Nucleus accumbens (tissue), 56 donors: Measurements from ENCODE around the gene CCDC91.

Source experiments
- DNase-seq, 56 donors: peaks; one replicate each; lab custom pipeline; 2025; lab: John Stamatoyannopoulos, UW

Gene CCDC91

DNA sequence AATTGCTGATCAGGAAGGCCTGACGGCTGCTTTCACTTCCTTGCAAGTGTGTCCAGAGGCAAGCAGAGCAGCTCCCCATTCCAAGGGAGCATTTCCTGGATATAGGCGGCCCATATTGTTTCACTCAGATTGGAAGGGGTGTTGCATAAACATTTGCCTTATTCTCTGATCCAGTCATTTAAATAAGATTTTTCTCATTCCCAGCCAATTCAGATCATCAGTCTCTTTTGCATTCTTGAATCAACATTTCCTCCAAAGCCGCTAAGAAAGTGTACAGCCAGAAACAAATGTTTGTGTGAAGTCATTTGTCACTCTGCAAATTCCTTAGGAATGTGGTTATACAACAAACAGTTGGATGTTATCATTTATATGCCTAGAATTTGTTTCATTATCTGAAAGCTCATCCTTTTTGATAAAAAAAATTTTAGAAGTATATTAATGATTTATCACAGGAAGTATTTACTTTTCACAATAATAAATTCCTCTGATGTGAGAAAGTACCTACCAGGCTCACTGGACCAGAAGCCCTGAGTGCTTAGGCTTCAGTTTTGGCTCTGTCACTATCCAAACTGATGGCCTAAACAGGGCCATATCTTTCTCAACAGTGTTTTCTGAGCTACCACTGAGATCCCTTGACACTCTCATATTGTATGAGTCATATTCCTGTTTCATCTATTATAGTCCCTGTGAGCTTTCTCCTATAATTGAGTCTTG is 379.6 kb downstream of the CCDC91 start:
- no peak for DNase-seq

- DNase-seq, result no peak
These were observed 380.6 kb downstream of the CCDC91 start for GRCh38 chr12:28570811-28571210.

GRCh38 chr12:28574746-28575592 is 384.7 kb downstream of the CCDC91 start:
- no peak for DNase-seq

DNA sequence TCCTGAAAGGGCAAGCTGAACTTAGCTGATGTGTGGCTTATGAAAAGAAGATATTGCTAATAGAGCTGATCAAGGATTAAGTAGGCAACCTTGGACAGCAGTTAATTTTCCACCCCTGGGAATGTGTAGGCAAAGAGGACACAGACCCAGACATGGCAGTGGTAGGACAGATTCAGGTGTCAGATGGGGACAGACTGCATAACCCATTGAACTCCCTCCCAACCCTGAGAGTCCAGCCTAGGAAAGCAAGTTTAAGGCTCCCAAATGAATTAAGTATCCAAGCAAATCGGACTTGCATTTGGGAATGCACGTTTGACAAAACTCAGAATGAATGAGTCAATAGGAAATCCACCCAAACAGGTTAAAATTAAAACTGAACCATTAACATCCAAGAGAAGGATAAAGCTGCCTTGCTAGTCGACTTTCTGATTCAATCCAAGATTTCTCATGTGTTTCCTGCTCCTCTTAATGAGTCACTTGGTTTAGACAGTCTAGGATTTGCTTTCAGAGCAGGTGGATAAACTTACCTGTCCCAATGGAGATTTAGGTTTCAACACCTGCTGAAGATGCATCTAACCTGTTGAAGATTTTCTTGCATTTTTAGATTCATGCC is 385.4 kb downstream of the CCDC91 start:
- DNase-seq, result no peak

- no peak for DNase-seq
These were observed 388.1 kb downstream of the CCDC91 start for GRCh38 chr12:28578361-28578760.

DNA sequence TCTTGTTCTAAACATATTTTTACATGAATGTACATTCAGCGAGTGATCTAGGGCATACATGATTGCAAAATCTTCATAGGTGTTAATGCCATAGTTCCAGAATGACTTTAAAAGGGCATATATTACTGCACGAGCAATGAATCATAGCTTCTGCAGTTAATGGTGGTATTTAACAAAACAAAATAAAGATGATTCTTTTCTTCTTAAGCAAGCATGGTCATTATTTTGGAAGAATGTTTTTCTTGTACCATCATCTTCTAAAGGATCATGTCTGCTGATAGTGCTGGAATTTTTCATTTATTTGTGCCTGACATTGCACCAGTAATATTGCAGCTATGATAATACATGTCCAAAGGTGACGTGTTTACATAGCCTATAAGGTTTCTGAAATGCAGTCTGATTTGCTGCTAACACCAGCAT is 388.6 kb downstream of the CCDC91 start:
- no peak for DNase-seq

GRCh38 chr12:28582672-28583376 is 392.6 kb downstream of the CCDC91 start:
- DNase-seq, result no peak

GRCh38 chr12:28583701-28584261 is 393.5 kb downstream of the CCDC91 start:
- DNase-seq, result no peak

GRCh38 chr12:28585146-28585545 is 394.9 kb downstream of the CCDC91 start:
- no peak for DNase-seq

GRCh38 chr12:28586481-28586880 is 396.2 kb downstream of the CCDC91 start:
- no peak for DNase-seq

DNA sequence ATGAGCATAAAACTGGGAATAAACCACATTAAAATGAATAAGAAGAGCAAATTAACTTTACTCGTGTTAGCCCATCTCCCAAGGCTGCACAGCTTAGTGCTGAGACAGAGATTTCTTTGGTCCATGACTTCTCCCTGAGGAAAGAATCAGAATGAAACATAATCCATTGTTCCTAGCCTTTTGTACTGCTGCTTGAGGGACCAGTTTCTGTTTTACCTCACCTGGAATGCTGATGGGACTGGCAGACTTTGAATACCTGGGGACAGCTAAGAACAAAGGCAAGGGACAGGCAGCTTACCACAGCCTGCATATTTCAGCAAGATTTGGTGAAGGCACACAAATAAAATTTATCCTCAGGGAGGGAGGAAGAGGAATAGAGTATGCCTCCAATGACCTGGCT is 401.6 kb downstream of the CCDC91 start:
- DNase-seq, result no peak
